AG04450 (cell line): ENCODE data around the gene RUNDC1. TPM values are rescaled to one million over a fixed set of nuclear protein-coding genes. Genes with fewer than 3 reads are reported as not detected.

Experiments used
- CTCF ChIA-PET: fragments of 300-600, 350-600 bp; formaldehyde crosslinking; extraction: SDS; loops from one replicate; lab custom pipeline; 2022; ENCODE audit warnings: antibody characterized with exemption, inconsistent platforms; lab: Charles Lee
- POLR2A ChIA-PET: fragments of 350-600 bp; formaldehyde crosslinking; extraction: SDS; loops from one replicate; lab custom pipeline; 2021; ENCODE audit warnings: antibody characterized with exemption, inconsistent platforms; lab: Yijun Ruan, JAX
- DNase-seq: peaks from one replicate; pipeline ENCODE4 v3.0.0-alpha.2; 2011; ENCODE audit warnings: low read depth, low spot score
- H3K27ac ChIP-seq: one replicate; pipeline ENCODE4 v1.5.1; 2012; ENCODE audit warnings: low read depth, low read length, control low read depth
- H3K27me3 ChIP-seq: one replicate; pipeline ENCODE4 v1.6.0; 2012; ENCODE audit warnings: low read length; ENCODE audit not compliant: control insufficient read depth, insufficient read depth
- H3K4me3 ChIP-seq: 2 replicates; pipeline ENCODE4 v1.5.1; 2011; ENCODE audit warnings: mild to moderate bottlenecking, low read depth, low read length, control low read depth
- H3K9me3 ChIP-seq: 2 replicates; pipeline ENCODE4 v1.5.1; 2012; ENCODE audit warnings: low read length; ENCODE audit not compliant: control insufficient read depth, insufficient read depth
- polyA plus RNA-seq: library from polyadenylated mRNA; depleted of rRNA; stranded (reverse); fragments of >200 nt; gene quantifications from 2 replicates; pipeline ENCODE4 v1.2.3, GENCODE V29; 2011
- TF ChIP-seq, protein P1 (sequence below): IDR thresholded peaks from 2 replicates; pipeline ENCODE4 v1.5.1; 2011; ENCODE audit warnings: low read depth, low read length, control low read depth, inconsistent platforms

The RUNDC1 gene
- polyA plus RNA-seq, 1 experiment = 9.4 TPM

DNA sequence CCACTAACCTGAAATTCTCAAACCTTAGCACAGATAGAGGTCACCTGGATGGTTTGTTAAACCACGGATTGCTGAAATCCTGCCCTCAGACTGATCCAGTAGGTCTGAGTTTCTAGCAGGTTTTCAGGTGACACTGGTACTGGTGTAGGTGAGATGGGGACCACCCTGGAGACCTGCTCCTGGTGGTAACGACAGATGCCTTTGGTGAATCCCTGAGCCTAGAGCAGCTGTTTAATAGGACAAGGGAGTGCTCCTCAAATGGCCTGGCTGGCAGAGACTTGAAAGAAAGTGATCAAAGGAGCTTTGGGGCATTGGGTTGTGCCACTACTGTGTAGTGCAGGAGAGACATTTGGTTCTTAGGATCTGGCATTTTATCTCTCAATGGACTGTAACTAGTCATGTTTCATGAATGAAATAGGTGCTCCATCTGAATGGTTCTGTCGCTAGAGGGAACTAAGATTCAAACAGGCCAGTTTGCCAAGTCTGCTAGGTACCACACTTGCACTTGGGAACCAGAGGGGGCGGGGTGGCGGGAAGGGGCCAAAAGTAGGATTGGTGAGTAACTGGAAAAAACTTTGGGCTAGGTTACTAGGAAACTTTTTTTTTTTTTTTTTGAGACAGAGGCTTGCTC is 23.3 kb downstream of the RUNDC1 start:
- TF ChIP-seq, protein P1, sequence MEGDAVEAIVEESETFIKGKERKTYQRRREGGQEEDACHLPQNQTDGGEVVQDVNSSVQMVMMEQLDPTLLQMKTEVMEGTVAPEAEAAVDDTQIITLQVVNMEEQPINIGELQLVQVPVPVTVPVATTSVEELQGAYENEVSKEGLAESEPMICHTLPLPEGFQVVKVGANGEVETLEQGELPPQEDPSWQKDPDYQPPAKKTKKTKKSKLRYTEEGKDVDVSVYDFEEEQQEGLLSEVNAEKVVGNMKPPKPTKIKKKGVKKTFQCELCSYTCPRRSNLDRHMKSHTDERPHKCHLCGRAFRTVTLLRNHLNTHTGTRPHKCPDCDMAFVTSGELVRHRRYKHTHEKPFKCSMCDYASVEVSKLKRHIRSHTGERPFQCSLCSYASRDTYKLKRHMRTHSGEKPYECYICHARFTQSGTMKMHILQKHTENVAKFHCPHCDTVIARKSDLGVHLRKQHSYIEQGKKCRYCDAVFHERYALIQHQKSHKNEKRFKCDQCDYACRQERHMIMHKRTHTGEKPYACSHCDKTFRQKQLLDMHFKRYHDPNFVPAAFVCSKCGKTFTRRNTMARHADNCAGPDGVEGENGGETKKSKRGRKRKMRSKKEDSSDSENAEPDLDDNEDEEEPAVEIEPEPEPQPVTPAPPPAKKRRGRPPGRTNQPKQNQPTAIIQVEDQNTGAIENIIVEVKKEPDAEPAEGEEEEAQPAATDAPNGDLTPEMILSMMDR = no peak
- no peaks in the 10 kb centered on the region for H3K27me3 ChIP-seq
- peaks cover 1% of the 10 kb centered on the region; the same call in 1 of the 2 replicates for H3K9me3 ChIP-seq
- DNase-seq = no peak
- peak overlapping the region; percentile 21 for H3K27ac ChIP-seq
- no peak overlapping the region for H3K4me3 ChIP-seq
- POLR2A ChIA-PET = interaction anchor here (0.6 to 0.7 kb wide), 2 partner anchors 12 to 395 kb away, joined by 3 to 6 read pairs; no protein-coding TSS in a partner anchor
- CTCF ChIA-PET = no interaction called here

DNA sequence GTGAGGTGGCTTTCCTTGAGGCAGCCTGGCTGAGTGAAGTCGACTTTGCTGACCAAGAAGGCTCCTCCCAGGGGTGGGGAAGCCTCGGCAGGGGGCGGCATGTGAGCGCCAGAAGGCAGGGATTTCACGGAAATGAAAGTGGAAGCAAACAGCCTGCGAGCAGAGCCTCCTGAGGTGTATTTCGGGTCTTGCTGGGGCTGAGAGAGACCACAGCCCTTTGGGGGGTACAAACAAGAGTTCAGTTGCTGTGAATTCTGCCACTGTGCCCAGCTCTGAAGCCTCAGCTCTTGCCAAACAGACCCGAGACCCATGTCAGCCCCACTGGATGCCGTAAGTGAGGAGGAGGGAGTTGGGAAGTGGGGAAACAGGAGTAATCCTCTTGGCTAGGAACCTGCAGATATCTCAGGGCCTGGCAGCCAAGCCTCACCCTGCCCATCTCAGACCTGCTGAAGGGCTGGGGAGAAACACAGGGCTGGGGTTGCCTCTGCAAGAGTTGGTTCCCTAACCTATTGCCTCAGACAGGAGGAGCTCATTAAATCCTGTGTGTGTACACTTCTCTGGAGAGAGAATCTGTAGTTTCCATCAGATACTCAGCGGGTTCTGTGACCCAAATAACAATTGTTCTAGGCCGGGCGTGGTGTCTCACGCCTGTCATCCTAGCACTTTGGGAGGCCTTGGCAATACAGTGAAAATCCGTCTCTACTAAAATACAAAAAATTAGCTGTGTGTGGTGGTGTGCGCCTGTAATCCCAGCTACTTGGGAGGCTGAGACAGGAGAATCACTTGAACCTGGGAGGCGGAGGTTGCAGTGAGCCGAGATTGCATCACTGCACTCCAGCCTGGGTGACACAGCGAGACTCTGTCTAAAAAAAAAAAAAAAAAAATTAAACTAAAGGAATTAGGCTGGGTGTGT is 26.5 kb downstream of the RUNDC1 start, which contains the start of gene IFI35:
IFI35 (plus strand) TSS at position 146 of the 913 bp plus-strand sequence; CDS start at position 310, 164 bp downstream.
- ChIA-PET CTCF (interaction anchor here (0.5 to 2.0 kb wide), 3 partner anchors 9 to 264 kb away, joined by 4 to 12 read pairs (median 5); partner anchors contain the start of gene RPL27), POLR2A (interaction anchor here (0.6 to 2.0 kb wide), 6 partner anchors 9 to 595 kb away, joined by 3 to 22 read pairs (median 6); partner anchors contain the start of genes RPL27 and VAT1)
- Histone ChIP-seq H3K27ac (peak within 1 kb of the TSS; percentile 94), H3K9me3 (no peaks in the 10 kb centered on the region), H3K27me3 (no peaks in the 10 kb centered on the region), H3K4me3 (peak within 1 kb of the TSS; percentile 89)
- peak; percentile 52 for DNase-seq
- TF ChIP-seq, protein P1 = peak; percentile 31

DNA sequence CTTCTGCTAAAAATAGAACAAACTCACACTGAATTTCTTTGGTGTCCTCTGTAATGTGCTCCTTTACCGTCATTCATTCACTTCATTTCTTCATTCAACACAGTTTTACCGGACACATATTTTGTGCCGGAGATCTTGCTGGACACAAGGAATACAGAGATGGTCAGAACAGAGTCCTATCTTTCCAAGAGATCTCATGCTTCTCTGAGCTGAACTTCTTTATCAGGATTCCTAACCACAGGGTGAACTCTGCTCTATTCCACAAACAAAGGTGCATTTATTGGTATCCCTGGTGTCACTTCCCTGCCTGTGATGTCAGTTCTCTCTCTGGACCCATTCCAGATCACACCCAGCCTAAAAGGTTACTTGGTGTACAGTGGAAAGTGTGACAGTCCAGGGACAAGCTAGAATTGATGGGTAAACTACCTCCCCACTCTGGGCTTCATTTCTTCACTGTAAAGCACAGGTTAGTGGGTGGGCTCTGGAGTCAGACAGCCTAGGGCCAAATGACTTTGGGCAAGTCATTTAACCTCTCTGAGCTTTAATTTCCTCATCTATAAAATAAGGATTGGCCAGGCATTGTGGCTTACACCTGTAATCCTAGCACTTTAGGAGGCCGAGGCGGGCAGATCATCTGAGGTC is 30.4 kb downstream of the RUNDC1 start:
- CTCF ChIA-PET = interaction anchor here (1.0 kb wide), 1 partner anchor 13 kb away, joined by 3 read pairs; no protein-coding TSS in a partner anchor

DNA sequence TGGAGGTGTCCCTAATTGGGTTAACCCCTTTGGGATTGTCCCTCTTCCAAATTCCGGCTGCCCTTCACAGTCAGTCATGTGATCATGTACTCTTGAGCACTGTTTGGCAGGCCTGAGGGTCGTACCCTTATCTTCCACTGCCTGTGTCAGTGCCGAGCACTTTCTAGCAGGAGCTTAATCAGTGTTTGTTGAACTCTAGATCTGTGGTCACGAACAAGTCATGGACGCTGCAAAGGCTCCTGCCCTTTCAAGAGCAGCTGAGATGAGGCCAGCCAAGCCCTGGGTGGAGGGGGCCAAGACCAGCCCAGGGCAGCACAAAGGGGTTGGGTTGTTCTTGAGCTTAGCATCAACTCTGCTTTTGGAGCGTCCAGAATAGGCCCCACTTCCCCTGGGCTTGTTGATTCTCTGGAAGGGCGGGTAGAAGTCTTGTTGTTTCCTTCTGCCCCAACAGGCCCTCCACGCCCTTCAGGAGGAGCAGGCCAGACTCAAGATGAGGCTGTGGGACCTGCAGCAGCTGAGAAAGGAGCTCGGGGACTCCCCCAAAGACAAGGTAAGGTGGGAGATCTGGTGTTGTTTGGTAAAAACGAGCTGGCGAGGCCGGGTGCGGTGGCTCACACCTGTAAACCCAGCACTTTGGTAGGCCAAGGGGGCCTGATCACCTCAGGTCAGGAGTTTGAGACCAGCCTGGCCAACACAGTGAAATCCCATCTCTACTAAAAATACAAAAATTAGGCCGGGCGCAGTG is 31.5 kb downstream of the RUNDC1 start:
- no peak for DNase-seq
- Histone ChIP-seq H3K27me3 (no peaks in the 10 kb centered on the region), H3K9me3 (no peaks in the 10 kb centered on the region), H3K4me3 (no peak overlapping the region), H3K27ac (no peak overlapping the region)
- POLR2A ChIA-PET = interaction anchor here (2.6 kb wide), 1 partner anchor 14 kb away, joined by 10 read pairs; the partner anchor contains the start of gene RPL27
- TF ChIP-seq, protein P1 = no peak
- CTCF ChIA-PET = interaction anchor here (1.5 kb wide), 1 partner anchor 13 kb away, joined by 6 read pairs; no protein-coding TSS in a partner anchor

More for the DNA sequence above, 30.4 kb downstream of the RUNDC1 start:
- no peak for DNase-seq
- Histone ChIP-seq H3K4me3 (no peak overlapping the region), H3K9me3 (no peaks in the 10 kb centered on the region), H3K27me3 (no peaks in the 10 kb centered on the region), H3K27ac (no peak overlapping the region)
- TF ChIP-seq, protein P1 = no peak
- POLR2A ChIA-PET = no interaction called here
